Measurements from ENCODE around the gene GCLM. TPM values are rescaled to one million over a fixed set of nuclear protein-coding genes. Genes with fewer than 3 reads are reported as not detected.

Gene GCLM
- total RNA-seq, 1 experiment from 2014 or later: 28.9 TPM

- Histone ChIP-seq H4K20me1 (ENCODE audit: insufficient read depth) (no peaks in the 10 kb centered on the region), H3K79me2 (ENCODE audit: insufficient read depth, low read length) (no peaks in the 10 kb centered on the region), H2AFZ (ENCODE audit: low read depth, low read length, poor library complexity, severe bottlenecking) (peak overlapping the region; percentile 79), H3K4me1 (ENCODE audit: control insufficient read depth in 1 of 2, insufficient read depth in 2 of 2, low read length in 2 of 2) (peaks cover 7 to 33% of the 10 kb centered on the region in 2 experiments; a peak in 3 of 4 replicates), H3K9me3 (ENCODE audit: control insufficient read depth in 1 of 2, insufficient read depth in 1 of 2, low read depth in 1 of 2, low read length in 2 of 2) (no peaks in the 10 kb centered on the region), H3K36me3 (ENCODE audit: control insufficient read depth in 1 of 2, insufficient read depth in 2 of 2, low read length in 2 of 2) (no peaks in the 10 kb centered on the region), H3K9me2 (ENCODE audit: insufficient read depth) (no peaks in the 10 kb centered on the region), H3K4me3 (replicated peaks in 1 of 2; ENCODE audit: low read depth in 1 of 2, low read length in 2 of 2) (peak overlapping the region; percentile 59 to 79), H3K27me3 (ENCODE audit: insufficient read depth, low read length) (no peaks in the 10 kb centered on the region), H3K9ac (ENCODE audit: low read length) (peak overlapping the region; percentile 78), H3K4me2 (ENCODE audit: low read length) (peak overlapping the region; percentile 97), H3K27ac (ENCODE audit: low read depth, low read length) (peak overlapping the region; percentile 69)
- DNase-seq (ENCODE audit: low read depth, low spot score) (peak; percentile 72), ATAC-seq (peak; percentile 39)
- ChIA-PET POLR2A (no interaction called here), RAD21 (ENCODE audit: low non-redundant PET in 1 of 2, low total read pairs in 2 of 2, uncharacterized antibody in 2 of 2, unreplicated experiment in 2 of 2) (no interaction called here), CTCF (no interaction called here)
- BruUV-seq (replicated peaks): TSS peak; percentile 66
- TF ChIP-seq MAX (IDR thresholded peaks at IDR 0.05): peak; percentile 59
- TF ChIP-seq CBX3 (IDR thresholded peaks at IDR 0.05; ENCODE audit: low read depth): peak; percentile 86; the same call in 1 of the 2 replicates
- TF ChIP-seq SP1 (IDR thresholded peaks at IDR 0.05; ENCODE audit: low read depth): peak; percentile 36; the same call in 1 of the 2 replicates
- no peak for TF ChIP-seq ZNF274 (IDR thresholded peaks at IDR 0.05; ENCODE audit: low read depth, low read length)
- peak; percentile 38; the same call in 1 of the 2 replicates for TF ChIP-seq CEBPB (IDR thresholded peaks at IDR 0.05; ENCODE audit: low read depth)
- peak; percentile 78 for TF ChIP-seq POLR2AphosphoS5 (IDR thresholded peaks at IDR 0.05; ENCODE audit: low read depth, low read length)
- TF ChIP-seq EGR1 (IDR thresholded peaks at IDR 0.05; ENCODE audit: low read depth): peak; percentile 88
- TF ChIP-seq SIN3A (IDR thresholded peaks at IDR 0.05; ENCODE audit: low read depth): peak; percentile 47; the same call in 1 of the 2 replicates
- peak; percentile 78 for TF ChIP-seq YY1 (IDR thresholded peaks at IDR 0.05; ENCODE audit: extremely low read depth, insufficient replicate concordance, low read depth, low read length)
- no peak for TF ChIP-seq CTCF (IDR thresholded peaks at IDR 0.05 in 2 of 3, conservative IDR thresholded peaks at IDR 0.05 in 1 of 3; ENCODE audit: borderline replicate concordance in 1 of 3, insufficient read depth in 1 of 3, low read depth in 2 of 3, low read length in 2 of 3)
- peak; percentile 40; the same call in 1 of the 2 replicates for TF ChIP-seq SRF (IDR thresholded peaks at IDR 0.05; ENCODE audit: low read depth)
- TF ChIP-seq ZBTB33 (IDR thresholded peaks at IDR 0.05; ENCODE audit: extremely low read depth, insufficient replicate concordance, low read length): no peak
- intact Hi-C loops (cut with micrococcal nuclease): no loop called here
Measured at GRCh38 chr1:93847811-93848288, 61.4 kb downstream of the GCLM start.

Data from HCT116 (cell line).